Measurements from ENCODE around the gene SAMD4A.

- TF ChIP-seq, protein P1, sequence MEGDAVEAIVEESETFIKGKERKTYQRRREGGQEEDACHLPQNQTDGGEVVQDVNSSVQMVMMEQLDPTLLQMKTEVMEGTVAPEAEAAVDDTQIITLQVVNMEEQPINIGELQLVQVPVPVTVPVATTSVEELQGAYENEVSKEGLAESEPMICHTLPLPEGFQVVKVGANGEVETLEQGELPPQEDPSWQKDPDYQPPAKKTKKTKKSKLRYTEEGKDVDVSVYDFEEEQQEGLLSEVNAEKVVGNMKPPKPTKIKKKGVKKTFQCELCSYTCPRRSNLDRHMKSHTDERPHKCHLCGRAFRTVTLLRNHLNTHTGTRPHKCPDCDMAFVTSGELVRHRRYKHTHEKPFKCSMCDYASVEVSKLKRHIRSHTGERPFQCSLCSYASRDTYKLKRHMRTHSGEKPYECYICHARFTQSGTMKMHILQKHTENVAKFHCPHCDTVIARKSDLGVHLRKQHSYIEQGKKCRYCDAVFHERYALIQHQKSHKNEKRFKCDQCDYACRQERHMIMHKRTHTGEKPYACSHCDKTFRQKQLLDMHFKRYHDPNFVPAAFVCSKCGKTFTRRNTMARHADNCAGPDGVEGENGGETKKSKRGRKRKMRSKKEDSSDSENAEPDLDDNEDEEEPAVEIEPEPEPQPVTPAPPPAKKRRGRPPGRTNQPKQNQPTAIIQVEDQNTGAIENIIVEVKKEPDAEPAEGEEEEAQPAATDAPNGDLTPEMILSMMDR (conservative IDR thresholded peaks at IDR 0.05): no peak
- no peak for TF ChIP-seq ZFX (IDR thresholded peaks at IDR 0.05)
Observed at GRCh38 chr14:54806616-54807015, 239.7 kb downstream of the SAMD4A start.

All from C4-2B (cell line).